MCF 10A (cell line): Measurements from ENCODE around the gene LHFPL2. TPM values are rescaled to one million over a fixed set of nuclear protein-coding genes. Genes with fewer than 3 reads are reported as not detected.

Experiments
- BruUV-seq: library from RNA; stranded (reverse); fragments of 400-500 nt; replicated peaks from 2 replicates; lab custom pipeline; 2021; lab: Mats Ljungman, UMichigan
- CTCF ChIA-PET: fragments of 300-600 bp; sonication (Branson Sonifier 250); formaldehyde crosslinking; extraction: SDS; loops from one replicate; lab custom pipeline; 2021; ENCODE audit warnings: antibody characterized with exemption, inconsistent platforms; lab: Yijun Ruan, JAX
- POLR2A ChIA-PET: fragments of 300-600, 350-650 bp; sonication (Branson Sonifier 250); formaldehyde crosslinking; extraction: SDS; loops from one replicate; lab custom pipeline; 2020; ENCODE audit warnings: antibody characterized with exemption, inconsistent platforms; lab: Yijun Ruan, JAX
- DNase-seq: peaks from one replicate; pipeline ENCODE4 v3.0.0-alpha.2; 2018; ENCODE audit not compliant: unreplicated experiment
- H3K27ac Mint-ChIP-seq: one replicate; pipeline ENCODE4 v1.8.0; 2022; ENCODE audit warnings: mild to moderate bottlenecking, low read depth, mixed read lengths; ENCODE audit not compliant: unreplicated experiment
- H3K27me3 Mint-ChIP-seq: one replicate; pipeline ENCODE4 v1.8.0; 2022; ENCODE audit warnings: mixed read lengths; ENCODE audit not compliant: insufficient read depth, unreplicated experiment
- H3K36me3 Mint-ChIP-seq: one replicate; pipeline ENCODE4 v1.8.0; 2022; ENCODE audit warnings: mild to moderate bottlenecking, moderate library complexity, mixed read lengths; ENCODE audit not compliant: insufficient read depth, unreplicated experiment
- H3K4me1 Mint-ChIP-seq: one replicate; pipeline ENCODE4 v1.8.0; 2022; ENCODE audit warnings: mixed read lengths; ENCODE audit not compliant: insufficient read depth, unreplicated experiment
- H3K4me3 Mint-ChIP-seq: one replicate; pipeline ENCODE4 v1.8.0; 2022; ENCODE audit warnings: mild to moderate bottlenecking, moderate library complexity, mixed read lengths; ENCODE audit not compliant: unreplicated experiment
- H3K9me3 Mint-ChIP-seq: one replicate; pipeline ENCODE4 v1.8.0; 2022; ENCODE audit warnings: mixed read lengths; ENCODE audit not compliant: unreplicated experiment
- CTCF ChIP-seq: fragments of 200-600 bp; IDR thresholded peaks from one replicate; pipeline ENCODE4 v1.8.0; 2022; ENCODE audit warnings: antibody characterized with exemption, mild to moderate bottlenecking; ENCODE audit not compliant: unreplicated experiment
- intact Hi-C: fragments of 100-400 bp; cut with micrococcal nuclease; formaldehyde crosslinking; loops from 2 replicates; pipeline ENCODE4 v1.14.1; 2022
- total RNA-seq: library from RNA; stranded (reverse); gene quantifications from 2 replicates; pipeline ENCODE4 v1.2.3, GENCODE V29; 2022

The LHFPL2 gene
- total RNA-seq, 1 experiment from 2014 or later = 45.9 TPM

GRCh38 chr5:78597068-78597973, 51.3 kb downstream of the LHFPL2 start:
- intact Hi-C loops = loop anchor here (5.0 kb wide), 1 partner anchor 40 kb away; no protein-coding TSS in a partner anchor
- peaks cover 32% of the 10 kb centered on the region for H3K36me3 Mint-ChIP-seq
- BruUV-seq = no TSS peak
- ChIA-PET CTCF (no interaction called here), POLR2A (interaction anchor here (0.6 kb wide), 1 partner anchor 9 kb away, joined by 3 read pairs; no protein-coding TSS in a partner anchor)
- no peaks in the 10 kb centered on the region for H3K9me3 Mint-ChIP-seq
- no peak for TF ChIP-seq CTCF
- no peak overlapping the region for H3K27ac Mint-ChIP-seq
- DNase-seq = peak; percentile 55
- no peaks in the 10 kb centered on the region for H3K27me3 Mint-ChIP-seq
- H3K4me1 Mint-ChIP-seq = peaks cover 36% of the 10 kb centered on the region
- no peak overlapping the region for H3K4me3 Mint-ChIP-seq

- peaks cover 31% of the 10 kb centered on the region for H3K36me3 Mint-ChIP-seq
These were observed 53.1 kb downstream of the LHFPL2 start for GRCh38 chr5:78595458-78595921.

GRCh38 chr5:78594610-78595457, 53.7 kb downstream of the LHFPL2 start:
- H3K4me3 Mint-ChIP-seq = no peak overlapping the region
- H3K27me3 Mint-ChIP-seq = no peaks in the 10 kb centered on the region
- POLR2A ChIA-PET = interaction anchor here (0.5 to 1.9 kb wide), 5 partner anchors 8 to 301 kb away, joined by 3 to 6 read pairs (median 3); no protein-coding TSS in a partner anchor
- DNase-seq = peak; percentile 92
- no peaks in the 10 kb centered on the region for H3K9me3 Mint-ChIP-seq
- TF ChIP-seq CTCF = no peak
- H3K36me3 Mint-ChIP-seq = peaks cover 26% of the 10 kb centered on the region
- H3K4me1 Mint-ChIP-seq = peaks cover 51% of the 10 kb centered on the region
- TSS peak; percentile 3 for BruUV-seq
- H3K27ac Mint-ChIP-seq = peak overlapping the region; percentile 73
- CTCF ChIA-PET = interaction anchor here (1.1 to 1.5 kb wide), 3 partner anchors 47 to 123 kb away, joined by 3 to 4 read pairs (median 3); no protein-coding TSS in a partner anchor
- intact Hi-C loops = loop anchor here (5.0 kb wide), 1 partner anchor 42 kb away; no protein-coding TSS in a partner anchor

More at GRCh38 chr5:78595458-78595921, 53.1 kb downstream of the LHFPL2 start:
- H3K27me3 Mint-ChIP-seq = no peaks in the 10 kb centered on the region
- no peak for DNase-seq
- no peaks in the 10 kb centered on the region for H3K9me3 Mint-ChIP-seq
- TF ChIP-seq CTCF = no peak
- POLR2A ChIA-PET = interaction anchor here (0.9 to 1.9 kb wide), 3 partner anchors 8 to 105 kb away, joined by 3 to 6 read pairs (median 4); no protein-coding TSS in a partner anchor
- peak overlapping the region; percentile 73 for H3K27ac Mint-ChIP-seq
- intact Hi-C loops = loop anchor here (5.0 kb wide), 1 partner anchor 42 kb away; no protein-coding TSS in a partner anchor
- H3K4me1 Mint-ChIP-seq = peaks cover 47% of the 10 kb centered on the region
- no peak overlapping the region for H3K4me3 Mint-ChIP-seq
- BruUV-seq = TSS peak; percentile 63
- CTCF ChIA-PET = interaction anchor here (1.5 kb wide), 1 partner anchor 124 kb away, joined by 3 read pairs; no protein-coding TSS in a partner anchor
